Measurements from ENCODE around the gene ABCA2. TPM values are rescaled to one million over a fixed set of nuclear protein-coding genes. Genes with fewer than 3 reads are reported as not detected.

Gene ABCA2
- total and polyA plus RNA-seq, 2 experiments from 2014 or later = 7.0 to 16.0 TPM

DNA sequence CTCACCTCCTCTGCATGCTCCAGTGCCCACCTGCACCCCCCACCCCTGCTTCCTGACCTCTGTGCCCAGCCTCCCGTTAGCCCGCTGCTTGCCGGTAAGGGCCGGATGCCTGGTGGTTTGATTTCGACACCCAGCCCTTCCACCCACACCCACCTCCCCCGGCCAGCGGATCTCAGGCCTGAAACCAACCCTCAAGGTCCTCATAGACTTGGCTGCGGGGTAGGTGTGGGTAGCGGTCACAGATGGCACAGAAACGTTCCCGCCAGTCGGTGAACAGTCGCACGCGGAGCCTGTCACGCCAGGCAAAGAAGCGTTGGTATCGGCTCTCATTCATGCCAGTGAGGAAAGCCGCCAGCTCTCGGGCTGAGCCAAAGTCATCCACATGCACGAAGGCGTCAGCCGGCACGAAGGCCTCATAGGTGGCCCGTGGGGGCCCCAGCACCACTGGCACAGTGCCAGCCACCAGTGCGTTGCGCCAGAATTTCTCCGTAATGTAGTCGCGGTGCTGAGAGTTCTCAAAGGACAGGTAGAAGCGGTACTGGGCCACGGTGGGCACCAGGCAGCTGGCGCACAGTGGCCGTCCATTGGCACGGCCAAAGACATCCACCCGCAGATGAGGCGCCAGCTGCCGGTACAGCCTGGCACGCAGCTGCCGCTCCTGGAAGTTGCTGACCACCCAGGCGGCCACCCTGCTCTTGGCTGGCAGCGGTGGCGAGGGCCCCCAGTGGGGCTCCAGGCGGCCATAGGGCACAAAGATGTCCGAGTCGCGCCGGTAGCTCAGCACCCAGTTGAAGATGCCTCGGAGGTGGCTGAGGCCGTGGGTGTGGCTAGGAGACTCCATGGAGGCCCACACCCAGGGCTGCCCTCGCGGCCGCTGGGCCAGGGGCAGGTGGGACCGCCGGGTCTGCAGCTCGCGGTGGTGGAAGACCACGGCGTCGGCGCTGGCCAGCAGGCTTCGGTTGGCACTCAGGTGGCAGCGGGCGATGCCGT is 2.8 kb upstream of the ABCA2 start:
- DNase-seq (ENCODE audit: low spot score) (no peak), ATAC-seq (no peak)
- Histone ChIP-seq H3K4me2 (no peak overlapping the region), H3F3A (replicated peaks; ENCODE audit: low read depth) (0 out of 2 replicates have a peak, but pooled peaks cover 3% of the 10 kb centered on the region), H4K20me1 (replicated peaks; ENCODE audit: insufficient read depth) (no peaks in the 10 kb centered on the region), H3K79me2 (replicated peaks; ENCODE audit: insufficient read depth) (no peaks in the 10 kb centered on the region), H3K4me3 (no peak overlapping the region), H3K9me2 (ENCODE audit: insufficient read depth) (no peaks in the 10 kb centered on the region), H2AFZ (no peak overlapping the region), H3K27ac (ENCODE audit: low read depth) (no peak overlapping the region), H3K4me1 (ENCODE audit: insufficient read depth) (0 out of 2 replicates have a peak, but pooled peaks cover 3% of the 10 kb centered on the region), H3K36me3 (ENCODE audit: insufficient read depth) (no peaks in the 10 kb centered on the region), H3K27me3 (ENCODE audit: insufficient read depth) (peaks cover 21% of the 10 kb centered on the region)
- H3K27me3 Mint-ChIP-seq (ENCODE audit: insufficient read depth, low read depth, poor library complexity) = peaks cover 26% of the 10 kb centered on the region
- no peaks in the 10 kb centered on the region for H3K9me3 Mint-ChIP-seq
- no peaks in the 10 kb centered on the region; the same call in 2 of the 3 replicates for H3K4me1 Mint-ChIP-seq
- no peak overlapping the region for H3K27ac Mint-ChIP-seq
- no peak overlapping the region for H3K4me3 Mint-ChIP-seq
- no peaks in the 10 kb centered on the region for H3K36me3 Mint-ChIP-seq (ENCODE audit: low read depth)
- TF ChIP-seq, protein P1, sequence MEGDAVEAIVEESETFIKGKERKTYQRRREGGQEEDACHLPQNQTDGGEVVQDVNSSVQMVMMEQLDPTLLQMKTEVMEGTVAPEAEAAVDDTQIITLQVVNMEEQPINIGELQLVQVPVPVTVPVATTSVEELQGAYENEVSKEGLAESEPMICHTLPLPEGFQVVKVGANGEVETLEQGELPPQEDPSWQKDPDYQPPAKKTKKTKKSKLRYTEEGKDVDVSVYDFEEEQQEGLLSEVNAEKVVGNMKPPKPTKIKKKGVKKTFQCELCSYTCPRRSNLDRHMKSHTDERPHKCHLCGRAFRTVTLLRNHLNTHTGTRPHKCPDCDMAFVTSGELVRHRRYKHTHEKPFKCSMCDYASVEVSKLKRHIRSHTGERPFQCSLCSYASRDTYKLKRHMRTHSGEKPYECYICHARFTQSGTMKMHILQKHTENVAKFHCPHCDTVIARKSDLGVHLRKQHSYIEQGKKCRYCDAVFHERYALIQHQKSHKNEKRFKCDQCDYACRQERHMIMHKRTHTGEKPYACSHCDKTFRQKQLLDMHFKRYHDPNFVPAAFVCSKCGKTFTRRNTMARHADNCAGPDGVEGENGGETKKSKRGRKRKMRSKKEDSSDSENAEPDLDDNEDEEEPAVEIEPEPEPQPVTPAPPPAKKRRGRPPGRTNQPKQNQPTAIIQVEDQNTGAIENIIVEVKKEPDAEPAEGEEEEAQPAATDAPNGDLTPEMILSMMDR (conservative IDR thresholded peaks at IDR 0.05; ENCODE audit: low read depth in 2 of 2) = no peak
- TF ChIP-seq, protein P2, sequence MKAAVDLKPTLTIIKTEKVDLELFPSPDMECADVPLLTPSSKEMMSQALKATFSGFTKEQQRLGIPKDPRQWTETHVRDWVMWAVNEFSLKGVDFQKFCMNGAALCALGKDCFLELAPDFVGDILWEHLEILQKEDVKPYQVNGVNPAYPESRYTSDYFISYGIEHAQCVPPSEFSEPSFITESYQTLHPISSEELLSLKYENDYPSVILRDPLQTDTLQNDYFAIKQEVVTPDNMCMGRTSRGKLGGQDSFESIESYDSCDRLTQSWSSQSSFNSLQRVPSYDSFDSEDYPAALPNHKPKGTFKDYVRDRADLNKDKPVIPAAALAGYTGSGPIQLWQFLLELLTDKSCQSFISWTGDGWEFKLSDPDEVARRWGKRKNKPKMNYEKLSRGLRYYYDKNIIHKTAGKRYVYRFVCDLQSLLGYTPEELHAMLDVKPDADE (IDR thresholded peaks at IDR 0.05) = no peak
- TF ChIP-seq ZNF114 (CRISPR knock-in tag; IDR thresholded peaks at IDR 0.05) (no peak), CREB1 (CRISPR knock-in tag; IDR thresholded peaks at IDR 0.05; ENCODE audit: low read depth) (no peak)

DNA sequence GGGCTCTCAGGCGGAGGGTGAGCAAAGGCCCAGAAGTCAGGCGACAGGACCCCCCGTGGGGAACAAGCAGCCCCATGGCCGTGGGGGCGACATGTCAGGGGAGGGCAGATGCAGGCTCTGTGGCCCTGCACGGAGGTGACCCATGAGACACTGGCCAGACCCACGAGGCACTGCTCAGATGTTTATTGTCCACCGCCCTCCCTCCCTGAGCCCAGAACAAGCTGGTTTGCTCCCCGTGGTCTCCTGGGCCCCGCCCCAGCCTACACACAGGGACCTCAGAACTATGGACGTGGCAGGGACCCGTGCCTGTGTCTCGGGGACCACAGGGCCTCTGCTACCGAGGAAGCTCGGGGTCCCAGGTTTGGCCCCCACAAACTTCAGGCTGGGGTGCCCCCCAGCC is 2.0 kb upstream of the ABCA2 start:
- Histone ChIP-seq H3K4me1 (ENCODE audit: insufficient read depth) (0 out of 2 replicates have a peak, but pooled peaks cover 3% of the 10 kb centered on the region), H3K27me3 (ENCODE audit: insufficient read depth) (peaks cover 21% of the 10 kb centered on the region), H3K79me2 (replicated peaks; ENCODE audit: insufficient read depth) (no peaks in the 10 kb centered on the region), H3K36me3 (ENCODE audit: insufficient read depth) (no peaks in the 10 kb centered on the region), H3K4me3 (no peak overlapping the region), H3K27ac (ENCODE audit: low read depth) (no peak overlapping the region), H3K9me2 (ENCODE audit: insufficient read depth) (no peaks in the 10 kb centered on the region), H3F3A (replicated peaks; ENCODE audit: low read depth) (0 out of 2 replicates have a peak, but pooled peaks cover 3% of the 10 kb centered on the region), H3K4me2 (no peak overlapping the region), H2AFZ (no peak overlapping the region), H4K20me1 (replicated peaks; ENCODE audit: insufficient read depth) (no peaks in the 10 kb centered on the region)
- Mint-ChIP-seq H3K36me3 (ENCODE audit: low read depth) (no peaks in the 10 kb centered on the region), H3K4me3 (no peak overlapping the region), H3K27me3 (ENCODE audit: insufficient read depth, low read depth, poor library complexity) (peaks cover 26% of the 10 kb centered on the region), H3K27ac (no peak overlapping the region), H3K9me3 (no peaks in the 10 kb centered on the region), H3K4me1 (no peaks in the 10 kb centered on the region; the same call in 2 of the 3 replicates)
- DNase-seq (ENCODE audit: low spot score) = no peak
- no peak for ATAC-seq
- TF ChIP-seq ZNF331 (CRISPR knock-in tag; IDR thresholded peaks at IDR 0.05; ENCODE audit: low read depth) = no peak
- no peak for TF ChIP-seq EZH2 (IDR thresholded peaks at IDR 0.05; ENCODE audit: low read depth, unreplicated experiment)
- TF ChIP-seq STAT1 (IDR thresholded peaks at IDR 0.05; ENCODE audit: unreplicated experiment) = no peak
- TF ChIP-seq, protein P2 (IDR thresholded peaks at IDR 0.05) = no peak
- TF ChIP-seq, protein P1 (conservative IDR thresholded peaks at IDR 0.05; ENCODE audit: low read depth in 2 of 2) = no peak
- TF ChIP-seq CREB1 (CRISPR knock-in tag; IDR thresholded peaks at IDR 0.05; ENCODE audit: low read depth) = no peak
- no peak for TF ChIP-seq ZNF114 (CRISPR knock-in tag; IDR thresholded peaks at IDR 0.05)
- no peak for TF ChIP-seq NANOG (IDR thresholded peaks at IDR 0.05; ENCODE audit: borderline replicate concordance)
- TF ChIP-seq POLR2AphosphoS5 (IDR thresholded peaks at IDR 0.05; ENCODE audit: low read depth) = no peak
- TF ChIP-seq, protein P3, sequence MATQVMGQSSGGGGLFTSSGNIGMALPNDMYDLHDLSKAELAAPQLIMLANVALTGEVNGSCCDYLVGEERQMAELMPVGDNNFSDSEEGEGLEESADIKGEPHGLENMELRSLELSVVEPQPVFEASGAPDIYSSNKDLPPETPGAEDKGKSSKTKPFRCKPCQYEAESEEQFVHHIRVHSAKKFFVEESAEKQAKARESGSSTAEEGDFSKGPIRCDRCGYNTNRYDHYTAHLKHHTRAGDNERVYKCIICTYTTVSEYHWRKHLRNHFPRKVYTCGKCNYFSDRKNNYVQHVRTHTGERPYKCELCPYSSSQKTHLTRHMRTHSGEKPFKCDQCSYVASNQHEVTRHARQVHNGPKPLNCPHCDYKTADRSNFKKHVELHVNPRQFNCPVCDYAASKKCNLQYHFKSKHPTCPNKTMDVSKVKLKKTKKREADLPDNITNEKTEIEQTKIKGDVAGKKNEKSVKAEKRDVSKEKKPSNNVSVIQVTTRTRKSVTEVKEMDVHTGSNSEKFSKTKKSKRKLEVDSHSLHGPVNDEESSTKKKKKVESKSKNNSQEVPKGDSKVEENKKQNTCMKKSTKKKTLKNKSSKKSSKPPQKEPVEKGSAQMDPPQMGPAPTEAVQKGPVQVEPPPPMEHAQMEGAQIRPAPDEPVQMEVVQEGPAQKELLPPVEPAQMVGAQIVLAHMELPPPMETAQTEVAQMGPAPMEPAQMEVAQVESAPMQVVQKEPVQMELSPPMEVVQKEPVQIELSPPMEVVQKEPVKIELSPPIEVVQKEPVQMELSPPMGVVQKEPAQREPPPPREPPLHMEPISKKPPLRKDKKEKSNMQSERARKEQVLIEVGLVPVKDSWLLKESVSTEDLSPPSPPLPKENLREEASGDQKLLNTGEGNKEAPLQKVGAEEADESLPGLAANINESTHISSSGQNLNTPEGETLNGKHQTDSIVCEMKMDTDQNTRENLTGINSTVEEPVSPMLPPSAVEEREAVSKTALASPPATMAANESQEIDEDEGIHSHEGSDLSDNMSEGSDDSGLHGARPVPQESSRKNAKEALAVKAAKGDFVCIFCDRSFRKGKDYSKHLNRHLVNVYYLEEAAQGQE (IDR thresholded peaks at IDR 0.05; ENCODE audit: unreplicated experiment) = no peak
- TF ChIP-seq JUNB (IDR thresholded peaks at IDR 0.05; ENCODE audit: unreplicated experiment) = no peak
- no peak for TF ChIP-seq EZH2phosphoT487 (IDR thresholded peaks at IDR 0.05; ENCODE audit: unreplicated experiment)
